ENCODE measurements around the gene ACYP2.
"Not testable (repeated sequence)": the region's sequence is repeated elsewhere in the genome, so short reads cannot be mapped to it uniquely, and the experiment has no call there.

ACYP2 gene

GRCh38 chr2:54115284-54116137 lies at the start of gene ACYP2:
ACYP2 (plus strand) TSS chr2:54115615.
- peak; percentile 92 for DNase-seq

GRCh38 chr2:54065891-54066290 lies 49.5 kb upstream of the ACYP2 start:
- no peak for DNase-seq

- DNase-seq: no peak
These were observed 47.5 kb upstream of the ACYP2 start for GRCh38 chr2:54067851-54068375.

GRCh38 chr2:54072483-54072882 lies 42.9 kb upstream of the ACYP2 start:
- DNase-seq: not testable (repeated sequence)

GRCh38 chr2:54073796-54074195 lies 41.6 kb upstream of the ACYP2 start:
- peak; percentile 15 for DNase-seq

- DNase-seq: no peak
These were observed 40.6 kb upstream of the ACYP2 start for GRCh38 chr2:54074606-54075341.

- DNase-seq: no peak
These were observed 38.8 kb upstream of the ACYP2 start for GRCh38 chr2:54076586-54076985.

- DNase-seq: no peak
These were observed 38.1 kb upstream of the ACYP2 start for GRCh38 chr2:54077088-54077900.

GRCh38 chr2:54079331-54079730 lies 36.1 kb upstream of the ACYP2 start:
- no peak for DNase-seq

GRCh38 chr2:54081574-54081973 lies 33.8 kb upstream of the ACYP2 start:
- DNase-seq: no peak

- DNase-seq: no peak
These were observed 32.4 kb upstream of the ACYP2 start for GRCh38 chr2:54083021-54083420.

GRCh38 chr2:54083445-54083844 lies 32.0 kb upstream of the ACYP2 start:
- no peak for DNase-seq

- no peak for DNase-seq
These were observed 30.8 kb upstream of the ACYP2 start for GRCh38 chr2:54084600-54084999.

GRCh38 chr2:54085069-54085468 lies 30.3 kb upstream of the ACYP2 start:
- no peak for DNase-seq

GRCh38 chr2:54086157-54086556 lies 29.3 kb upstream of the ACYP2 start:
- no peak for DNase-seq

GRCh38 chr2:54088191-54088634 lies 27.2 kb upstream of the ACYP2 start:
- DNase-seq: no peak

- no peak for DNase-seq
These were observed 26.7 kb upstream of the ACYP2 start for GRCh38 chr2:54088719-54089118.

GRCh38 chr2:54090521-54091117 lies 24.8 kb upstream of the ACYP2 start:
- no peak for DNase-seq

- peak; percentile 44 for DNase-seq
These were observed 22.5 kb upstream of the ACYP2 start for GRCh38 chr2:54092940-54093339.

- DNase-seq: not testable (repeated sequence)
These were observed 20.0 kb upstream of the ACYP2 start for GRCh38 chr2:54095406-54095805.

GRCh38 chr2:54096141-54096540 lies 19.3 kb upstream of the ACYP2 start:
- DNase-seq: not testable (repeated sequence)

- no peak for DNase-seq
These were observed 18.3 kb upstream of the ACYP2 start for GRCh38 chr2:54097124-54097523.

GRCh38 chr2:54099370-54099769 lies 16.0 kb upstream of the ACYP2 start:
- no peak for DNase-seq
